K562 treated with DMSO at 1 percent for 12 hours (cell line): ENCODE measurements around the gene RAB25. TPM values are rescaled to one million over a fixed set of nuclear protein-coding genes. Genes with fewer than 3 reads are reported as not detected.

Experiments
- total RNA-seq: library from RNA; unstranded; fragments of 300-600 nt; gene quantifications from 2 replicates; pipeline ENCODE4 v1.2.3, GENCODE V29; 2022; ENCODE audit not compliant: insufficient read depth

RAB25 gene
- total RNA-seq, result not detected in 2 replicates

GRCh38 chr1:156060937-156061636, at the start of gene RAB25:
Gene RAB25 (plus strand): TSS chr1:156061160. CDS start chr1:156061401, 241 bp downstream.

GRCh38 chr1:156020293-156021092, 40.5 kb upstream of the RAB25 start, which contains the start of gene SSR2:
Gene SSR2 (minus strand): TSS chr1:156020951. CDS start chr1:156020167, 784 bp downstream.

GRCh38 chr1:156053768-156054499, 7.0 kb upstream of the RAB25 start, which contains the start of gene UBQLN4:
Gene UBQLN4 (minus strand): TSS chr1:156053798. CDS start chr1:156053701, 97 bp downstream.

GRCh38 chr1:156054500-156055280, 6.3 kb upstream of the RAB25 start, which contains the start of gene LAMTOR2:
Gene LAMTOR2 (plus strand): TSS chr1:156054782. CDS start chr1:156054890, 108 bp downstream.

GRCh38 chr1:156082309-156083091, 21.5 kb downstream of the RAB25 start, which contains the start of gene MEX3A:
Gene MEX3A (minus strand): TSS chr1:156082465. CDS start chr1:156081998, 467 bp downstream.

GRCh38 chr1:156114101-156114918, 53.4 kb downstream of the RAB25 start, which contains the start of gene LMNA:
Gene LMNA (plus strand): TSS chr1:156114711. CDS start chr1:156114919, 208 bp downstream.

Other genes with a start within 250 kb of the RAB25 start
- gene GON4L, start 203.9 kb upstream of the RAB25 start, total RNA-seq, result 7.9 and 24.9 TPM in 2 replicates
- gene SYT11, start 201.6 kb upstream of the RAB25 start, total RNA-seq, result 0.19 and 0.68 TPM in 2 replicates
- 32.2 and 44.4 TPM in 2 replicates for gene RIT1, start 149.8 kb upstream of the RAB25 start, total RNA-seq
- gene KHDC4, start 126.7 kb upstream of the RAB25 start, total RNA-seq, result 18.5 and 52.6 TPM in 2 replicates
- gene RXFP4, start 119.5 kb upstream of the RAB25 start, total RNA-seq, result not detected in 2 replicates
- 116 and 179 TPM in 2 replicates for gene ARHGEF2, start 82.6 kb upstream of the RAB25 start, total RNA-seq
- 370 and 380 TPM in 2 replicates for gene SSR2, start 40.2 kb upstream of the RAB25 start, total RNA-seq
- 23.4 and 46.6 TPM in 2 replicates for gene UBQLN4, start 7.4 kb upstream of the RAB25 start, total RNA-seq
- 90.5 and 94.8 TPM in 2 replicates for gene LAMTOR2, start 6.4 kb upstream of the RAB25 start, total RNA-seq
- 0.96 and 5.5 TPM in 2 replicates for gene MEX3A, start 21.3 kb downstream of the RAB25 start, total RNA-seq
- 239 and 270 TPM in 2 replicates for gene LMNA, start 53.6 kb downstream of the RAB25 start, total RNA-seq
- gene SEMA4A, start 92.4 kb downstream of the RAB25 start, total RNA-seq, result 1.6 TPM in 1 of 2 replicates, not detected in the other
- gene SLC25A44, start 132.9 kb downstream of the RAB25 start, total RNA-seq, result 9.3 and 18.5 TPM in 2 replicates
- gene PMF1, start 151.8 kb downstream of the RAB25 start, total RNA-seq, result 96.6 and 113 TPM in 2 replicates
- not detected in 2 replicates for gene BGLAP, start 181.0 kb downstream of the RAB25 start, total RNA-seq
- gene PAQR6, start 186.9 kb downstream of the RAB25 start, total RNA-seq, result 4.1 and 4.5 TPM in 2 replicates
- 36.7 and 73.9 TPM in 2 replicates for gene SMG5, start 221.7 kb downstream of the RAB25 start, total RNA-seq
- gene TMEM79, start 223.2 kb downstream of the RAB25 start, total RNA-seq, result 3.2 and 7.2 TPM in 2 replicates
- gene GLMP, start 234.5 kb downstream of the RAB25 start, total RNA-seq, result 33.1 and 35.7 TPM in 2 replicates
- gene VHLL, start 238.1 kb downstream of the RAB25 start, total RNA-seq, result not detected in 2 replicates